ENCODE measurements around the gene MOB3C. TPM values are rescaled to one million over a fixed set of nuclear protein-coding genes. Genes with fewer than 3 reads are reported as not detected.

The MOB3C gene
- total RNA-seq, 4 donors from 2014 or later = 22.4 to 30.8 (median 26.6) TPM

GRCh38 chr1:46605232-46605631, 11.4 kb downstream of the MOB3C start:
- no peak for TF ChIP-seq CTCF (IDR thresholded peaks at IDR 0.05)
- TF ChIP-seq POLR2A (IDR thresholded peaks at IDR 0.05) = no peak
- no peak overlapping the region for H3K27ac ChIP-seq
- H3K4me3 ChIP-seq (replicated peaks in 1 of 3) = no peak overlapping the region
- 65 to 74% methylated on average over 2 of the region's 2 CpGs for WGBS, 2 donors
- H3K27me3 ChIP-seq = no peaks in the 10 kb centered on the region
- H3K36me3 ChIP-seq = peaks cover 0 to 10% of the 10 kb centered on the region in 2 donors
- no peaks in the 10 kb centered on the region for H3K9me3 ChIP-seq
- H3K4me1 ChIP-seq = peaks cover 9 to 14% of the 10 kb centered on the region in 2 donors
- intact Hi-C loops (cut with DNase I) = no loop called here
- no peak for DNase-seq

GRCh38 chr1:46603858-46604549, 12.6 kb downstream of the MOB3C start, which contains the start of gene MKNK1:
TSS of gene MKNK1 (minus strand) at chr1:46604268. CDS start at chr1:46583327, 20,941 bp downstream.
- intact Hi-C loops (cut with DNase I) = loop anchor here (5.0 kb wide), 1 partner anchor 118 kb away; no protein-coding TSS in a partner anchor
- DNase-seq = peak; percentile 98 to 99
- Histone ChIP-seq H3K4me3 (replicated peaks in 1 of 3) (peak within 1 kb of the TSS; percentile 54 to 87 (median 83)), H3K9me3 (no peaks in the 10 kb centered on the region), H3K27me3 (no peaks in the 10 kb centered on the region), H3K4me1 (peaks cover 9 to 14% of the 10 kb centered on the region in 2 donors), H3K36me3 (no peaks in the 10 kb centered on the region), H3K27ac (peak within 1 kb of the TSS; percentile 27 to 76 (median 66))
- TF ChIP-seq CTCF (IDR thresholded peaks at IDR 0.05) (no peak), POLR2A (IDR thresholded peaks at IDR 0.05) (peak; percentile 49 to 98)
- 0 to 1% methylated on average over 41 to 44 of the region's 53 CpGs for WGBS, 2 donors

GRCh38 chr1:46603481-46603857, 13.1 kb downstream of the MOB3C start:
- peaks cover 9 to 14% of the 10 kb centered on the region in 2 donors for H3K4me1 ChIP-seq
- TF ChIP-seq CTCF (IDR thresholded peaks at IDR 0.05) = no peak
- TF ChIP-seq POLR2A (IDR thresholded peaks at IDR 0.05) = no peak
- intact Hi-C loops (cut with DNase I) = loop anchor here (5.0 kb wide), 1 partner anchor 119 kb away; no protein-coding TSS in a partner anchor
- 0 to 3% methylated on average over 2 of the region's 2 CpGs for WGBS, 2 donors
- no peaks in the 10 kb centered on the region for H3K9me3 ChIP-seq
- H3K36me3 ChIP-seq = no peaks in the 10 kb centered on the region
- peak overlapping the region in 2 of 3 donors; percentile 66 to 76 for H3K27ac ChIP-seq
- peak overlapping the region; percentile 54 to 87 (median 83) for H3K4me3 ChIP-seq (replicated peaks in 1 of 3)
- no peaks in the 10 kb centered on the region for H3K27me3 ChIP-seq
- DNase-seq = peak in 1 of 2 donors; percentile 11

- intact Hi-C loops (cut with DNase I) = loop anchor here (5.0 kb wide), 1 partner anchor 121 kb away; no protein-coding TSS in a partner anchor
- no peaks in the 10 kb centered on the region for H3K27me3 ChIP-seq
- H3K9me3 ChIP-seq = no peaks in the 10 kb centered on the region
- H3K36me3 ChIP-seq = no peaks in the 10 kb centered on the region
- no peak for DNase-seq
- no peak overlapping the region for H3K4me3 ChIP-seq (replicated peaks in 1 of 3)
- peaks cover 6 to 14% of the 10 kb centered on the region in 2 donors for H3K4me1 ChIP-seq
- no peak overlapping the region for H3K27ac ChIP-seq
- WGBS, 2 donors = 92 to 99% methylated on average over 3 of the region's 3 CpGs
- TF ChIP-seq POLR2A (IDR thresholded peaks at IDR 0.05) = no peak
- no peak for TF ChIP-seq CTCF (IDR thresholded peaks at IDR 0.05)
Measured at GRCh38 chr1:46601257-46602007, 15.2 kb downstream of the MOB3C start.
